Measurements from ENCODE around the gene PPP1R13B. TPM values are rescaled to one million over a fixed set of nuclear protein-coding genes. Genes with fewer than 3 reads are reported as not detected.

Gene PPP1R13B
- total RNA-seq, 6 experiments from 2014 or later, result 5.1 to 6.2 (median 5.5) TPM

GRCh38 chr14:103736546-103737431, 110.6 kb downstream of the PPP1R13B start:
- TF ChIP-seq CTCF (IDR thresholded peaks at IDR 0.05), result no peak
- no peaks in the 10 kb centered on the region for H3K9me3 Mint-ChIP-seq
- peaks cover 9% of the 10 kb centered on the region for H3K27me3 Mint-ChIP-seq (ENCODE audit: insufficient read depth)
- H3K36me3 Mint-ChIP-seq (ENCODE audit: low read depth), result peaks cover 5% of the 10 kb centered on the region; the same call in 1 of the 2 replicates
- H3K4me1 Mint-ChIP-seq (ENCODE audit: low read depth), result peaks cover 24% of the 10 kb centered on the region
- no peak overlapping the region for H3K27ac Mint-ChIP-seq
- no peak for DNase-seq
- no peak overlapping the region for H3K4me3 Mint-ChIP-seq

- Mint-ChIP-seq H3K36me3 (ENCODE audit: low read depth) (peaks cover 5% of the 10 kb centered on the region; the same call in 1 of the 2 replicates), H3K4me1 (ENCODE audit: low read depth) (peaks cover 16% of the 10 kb centered on the region), H3K9me3 (no peaks in the 10 kb centered on the region), H3K27ac (no peak overlapping the region), H3K4me3 (no peak overlapping the region), H3K27me3 (ENCODE audit: insufficient read depth) (peaks cover 9% of the 10 kb centered on the region)
- TF ChIP-seq CTCF (IDR thresholded peaks at IDR 0.05), result no peak
- DNase-seq, result no peak
These were observed 111.4 kb downstream of the PPP1R13B start for GRCh38 chr14:103735815-103736545.

GRCh38 chr14:103735439-103735814, 111.9 kb downstream of the PPP1R13B start:
- peaks cover 5% of the 10 kb centered on the region; the same call in 1 of the 2 replicates for H3K36me3 Mint-ChIP-seq (ENCODE audit: low read depth)
- no peak for TF ChIP-seq CTCF (IDR thresholded peaks at IDR 0.05)
- no peak overlapping the region for H3K27ac Mint-ChIP-seq
- H3K4me1 Mint-ChIP-seq (ENCODE audit: low read depth), result peaks cover 12% of the 10 kb centered on the region; the same call in 1 of the 2 replicates
- no peak overlapping the region for H3K4me3 Mint-ChIP-seq
- DNase-seq, result no peak
- H3K27me3 Mint-ChIP-seq (ENCODE audit: insufficient read depth), result peaks cover 9% of the 10 kb centered on the region
- no peaks in the 10 kb centered on the region for H3K9me3 Mint-ChIP-seq

GRCh38 chr14:103735022-103735421, 112.4 kb downstream of the PPP1R13B start:
- Mint-ChIP-seq H3K27ac (no peak overlapping the region), H3K4me3 (no peak overlapping the region), H3K4me1 (ENCODE audit: low read depth) (peaks cover 12% of the 10 kb centered on the region; the same call in 1 of the 2 replicates), H3K36me3 (ENCODE audit: low read depth) (peaks cover 5% of the 10 kb centered on the region; the same call in 1 of the 2 replicates), H3K27me3 (ENCODE audit: insufficient read depth) (peaks cover 9% of the 10 kb centered on the region), H3K9me3 (no peaks in the 10 kb centered on the region)
- no peak for TF ChIP-seq CTCF (IDR thresholded peaks at IDR 0.05)
- DNase-seq, result no peak

- Mint-ChIP-seq H3K9me3 (no peaks in the 10 kb centered on the region), H3K27ac (no peak overlapping the region), H3K4me3 (no peak overlapping the region), H3K4me1 (ENCODE audit: low read depth) (peaks cover 12% of the 10 kb centered on the region; the same call in 1 of the 2 replicates), H3K27me3 (ENCODE audit: insufficient read depth) (peaks cover 9% of the 10 kb centered on the region), H3K36me3 (ENCODE audit: low read depth) (no peaks in the 10 kb centered on the region; the same call in 1 of the 2 replicates)
- no peak for TF ChIP-seq CTCF (IDR thresholded peaks at IDR 0.05)
- DNase-seq, result no peak
These were observed 113.1 kb downstream of the PPP1R13B start for GRCh38 chr14:103734081-103734888.
